Right lobe of liver (tissue), 6 donors: ENCODE results near the gene SARS1. TPM values are rescaled to one million over a fixed set of nuclear protein-coding genes. Genes with fewer than 3 reads are reported as not detected.

Source experiments
- ATAC-seq, 4 donors: fragments of 200-7000 bp; cut with Tn5 transposase; one replicate each; pipeline ENCODE4 v1.9.1; 2020; ENCODE audit warnings: mild to moderate bottlenecking in 4 of 4, moderate library complexity in 4 of 4
- DNase-seq, 3 donors: peaks; one replicate each; pipeline ENCODE4 v3.0.0-alpha.2; 2020
- H3K27ac ChIP-seq, 3 donors: fragments of 200-600 bp; one replicate each; pipeline ENCODE4 v1.8.0; 2022
- H3K27me3 ChIP-seq, 2 donors: fragments of 200-600 bp; one replicate each; pipeline ENCODE4 v1.8.0; 2022
- H3K36me3 ChIP-seq, 4 donors: fragments of 200-600 bp; sonication (generic) in 1 of 4; one replicate each; pipeline versions ENCODE4 v1.5.1 to v1.8.0; 2017 to 2022; ENCODE audit warnings: control low read depth in 1 of 4
- H3K4me1 ChIP-seq, 4 donors: fragments of 200-600 bp; sonication (generic) in 1 of 4; one replicate each; pipeline versions ENCODE4 v1.5.1 to v1.8.0; 2017 to 2022; ENCODE audit warnings: control low read depth in 1 of 4
- H3K4me3 ChIP-seq, 3 donors: fragments of 200-600 bp; one replicate each; pipeline ENCODE4 v1.8.0; 2022
- H3K9me3 ChIP-seq, 4 donors: fragments of 200-600 bp; sonication (generic) in 1 of 4; one replicate each; pipeline versions ENCODE4 v1.5.1 to v1.8.0; 2017 to 2022; ENCODE audit warnings: control low read depth in 1 of 4
- POLR2A ChIP-seq: fragments of 450-650 bp; IDR thresholded peaks from one replicate; pipeline ENCODE4 v1.6.1; 2017; ENCODE audit warnings: antibody characterized with exemption, mild to moderate bottlenecking
- WGBS: methylation state at CpG from one replicate; pipeline ENCODE4 v1.1.6; 2018; ENCODE audit warnings: low coverage, low lambda C conversion rate; ENCODE audit not compliant: insufficient coverage; ENCODE audit errors: missing lambda C conversion rate; 5-methylcytosine and 5-hydroxymethylcytosine counted together
- intact Hi-C, 2 donors: fragments of 100-400 bp; cut with DNase I; formaldehyde crosslinking; loops; one replicate each; pipeline versions ENCODE4 v1.11.2 to v1.14.1; 2022
- total RNA-seq, 6 experiments: library from RNA; depleted of rRNA in 2 of 6; stranded (reverse); fragments of >200 nt in 2 of 6; fragmentation: NEBNext Ultra II Directional in 3 of 6; extraction: Animal tissue kit (Norgen Biotek cat#: 25700) in 3 of 6; gene quantifications; one replicate each; pipeline versions ENCODE4 v1.1.0 to v1.2.4, GENCODE V29; 2016 to 2023
- TF ChIP-seq, protein P1 (sequence below), 4 donors: fragments of 200-600 bp in 3 of 4; fragments of 450-650 bp in 1 of 4; IDR thresholded peaks; one replicate each; pipeline versions ENCODE4 v1.5.1 to v1.8.0; 2016 to 2022; ENCODE audit warnings: antibody characterized with exemption in 4 of 4, mild to moderate bottlenecking in 2 of 4
- donor health status: DM: no; HTN: yes; CAD: no.
- donor health status: DM: no; HTN: no; CAD: no.
- donor health status: DM: no; HTN: no; CAD: no.
- donor health status: DM: no; HTN: yes; CAD: no.
- donor health status: DM: no; HTN: yes; CAD: no.

SARS1 gene
- total RNA-seq, 6 experiments from 2014 or later: 73.5 to 123 (median 91.6) TPM

DNA sequence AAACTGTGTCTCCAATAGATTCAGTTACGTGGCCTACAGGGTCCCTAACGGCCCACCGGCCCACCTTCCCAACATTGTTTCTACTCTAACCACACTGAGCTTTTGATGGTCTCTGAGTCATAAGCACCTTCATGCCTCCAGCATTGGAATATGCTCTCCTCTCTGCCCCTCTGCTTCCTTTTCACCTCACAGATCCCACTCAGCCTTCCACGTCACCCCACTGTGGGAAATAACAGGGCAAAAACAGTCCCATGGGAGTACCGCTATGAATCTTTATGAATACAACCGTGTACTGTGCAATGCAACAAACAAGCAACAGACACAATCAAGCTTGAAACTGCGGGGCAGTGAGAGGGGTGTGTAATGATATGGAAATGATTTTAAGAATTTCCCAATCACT is 5.3 kb upstream of the SARS1 start:
- intact Hi-C loops: no loop called here
- no peaks in the 10 kb centered on the region for H3K9me3 ChIP-seq
- no peaks in the 10 kb centered on the region for H3K36me3 ChIP-seq
- H3K4me1 ChIP-seq: no peaks in the 10 kb centered on the region
- H3K27ac ChIP-seq: no peak overlapping the region
- ATAC-seq: no peak
- H3K27me3 ChIP-seq: no peaks in the 10 kb centered on the region
- no peak overlapping the region for H3K4me3 ChIP-seq
- 82% methylated on average over 7 of the region's 7 CpGs for WGBS
- TF ChIP-seq POLR2A: no peak
- TF ChIP-seq, protein P1, sequence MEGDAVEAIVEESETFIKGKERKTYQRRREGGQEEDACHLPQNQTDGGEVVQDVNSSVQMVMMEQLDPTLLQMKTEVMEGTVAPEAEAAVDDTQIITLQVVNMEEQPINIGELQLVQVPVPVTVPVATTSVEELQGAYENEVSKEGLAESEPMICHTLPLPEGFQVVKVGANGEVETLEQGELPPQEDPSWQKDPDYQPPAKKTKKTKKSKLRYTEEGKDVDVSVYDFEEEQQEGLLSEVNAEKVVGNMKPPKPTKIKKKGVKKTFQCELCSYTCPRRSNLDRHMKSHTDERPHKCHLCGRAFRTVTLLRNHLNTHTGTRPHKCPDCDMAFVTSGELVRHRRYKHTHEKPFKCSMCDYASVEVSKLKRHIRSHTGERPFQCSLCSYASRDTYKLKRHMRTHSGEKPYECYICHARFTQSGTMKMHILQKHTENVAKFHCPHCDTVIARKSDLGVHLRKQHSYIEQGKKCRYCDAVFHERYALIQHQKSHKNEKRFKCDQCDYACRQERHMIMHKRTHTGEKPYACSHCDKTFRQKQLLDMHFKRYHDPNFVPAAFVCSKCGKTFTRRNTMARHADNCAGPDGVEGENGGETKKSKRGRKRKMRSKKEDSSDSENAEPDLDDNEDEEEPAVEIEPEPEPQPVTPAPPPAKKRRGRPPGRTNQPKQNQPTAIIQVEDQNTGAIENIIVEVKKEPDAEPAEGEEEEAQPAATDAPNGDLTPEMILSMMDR (IDR thresholded peaks at IDR 0.05): no peak
- peak in 1 of 3 donors; percentile 15 for DNase-seq

DNA sequence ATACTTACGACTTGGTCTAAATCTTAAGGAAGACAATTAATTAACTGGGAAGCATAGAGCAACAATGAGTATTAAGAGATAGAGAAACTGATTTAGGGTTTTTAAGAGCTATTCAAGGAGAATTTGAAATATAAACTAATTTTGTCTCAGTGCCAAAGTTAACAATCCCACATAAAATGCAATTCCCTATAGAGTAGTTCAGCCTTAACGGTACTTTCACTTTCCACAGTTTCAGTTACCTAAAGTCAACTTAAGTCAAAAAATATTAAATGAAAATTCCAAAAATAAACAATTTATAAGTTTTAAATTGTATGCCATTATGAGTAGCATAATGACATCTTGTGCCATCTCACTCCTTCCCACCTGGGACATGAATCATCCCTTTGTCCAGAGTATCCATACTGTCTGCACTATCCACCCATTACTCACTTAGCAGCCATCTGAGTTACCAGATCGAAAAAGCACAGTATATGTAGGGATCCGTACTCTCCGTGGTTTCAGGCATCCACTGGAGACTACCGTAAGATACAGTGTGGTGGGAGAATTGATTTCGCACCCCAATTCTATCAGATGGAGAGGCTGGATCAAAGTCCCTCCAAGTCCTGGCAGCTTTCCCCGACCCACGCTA is 4.8 kb upstream of the SARS1 start:
- intact Hi-C loops: no loop called here
- Histone ChIP-seq H3K4me1 (no peaks in the 10 kb centered on the region), H3K27me3 (no peaks in the 10 kb centered on the region), H3K9me3 (no peaks in the 10 kb centered on the region), H3K36me3 (no peaks in the 10 kb centered on the region), H3K27ac (no peak overlapping the region), H3K4me3 (no peak overlapping the region)
- TF ChIP-seq, protein P1 (IDR thresholded peaks at IDR 0.05): no peak
- TF ChIP-seq POLR2A: no peak
- WGBS: 62% methylated on average over 9 of the region's 9 CpGs
- ATAC-seq (no peak), DNase-seq (peak in 1 of 3 donors; percentile 22)

DNA sequence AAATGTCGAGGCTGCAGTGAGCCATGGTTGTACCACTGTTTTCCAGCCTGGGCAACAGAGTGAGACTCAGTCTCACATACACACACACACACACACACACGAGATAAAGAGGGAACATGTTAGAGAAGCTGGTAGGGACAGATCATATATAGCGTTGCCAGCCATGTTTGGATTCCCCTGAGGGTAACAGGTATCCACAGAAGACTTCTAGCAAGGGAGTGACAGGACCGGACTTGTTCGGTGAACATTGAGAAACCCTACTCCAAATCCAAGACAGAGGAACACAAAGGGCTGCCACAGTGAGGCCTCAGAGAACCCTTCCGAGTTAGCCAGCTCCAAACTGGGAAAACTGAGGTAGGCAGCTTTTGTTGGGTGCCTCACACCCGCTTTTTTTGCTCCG is 3.7 kb upstream of the SARS1 start:
- H3K27me3 ChIP-seq: no peaks in the 10 kb centered on the region
- ATAC-seq (no peak), DNase-seq (peak in 1 of 3 donors; percentile 18)
- no peak overlapping the region for H3K27ac ChIP-seq
- H3K4me3 ChIP-seq: no peak overlapping the region
- TF ChIP-seq, protein P1 (IDR thresholded peaks at IDR 0.05): no peak
- no peak for TF ChIP-seq POLR2A
- 92% methylated on average over 7 of the region's 8 CpGs for WGBS
- H3K36me3 ChIP-seq: no peaks in the 10 kb centered on the region
- H3K4me1 ChIP-seq: peaks cover 0 to 4% (median 2%) of the 10 kb centered on the region in 4 donors
- no peaks in the 10 kb centered on the region for H3K9me3 ChIP-seq
- intact Hi-C loops: no loop called here

DNA sequence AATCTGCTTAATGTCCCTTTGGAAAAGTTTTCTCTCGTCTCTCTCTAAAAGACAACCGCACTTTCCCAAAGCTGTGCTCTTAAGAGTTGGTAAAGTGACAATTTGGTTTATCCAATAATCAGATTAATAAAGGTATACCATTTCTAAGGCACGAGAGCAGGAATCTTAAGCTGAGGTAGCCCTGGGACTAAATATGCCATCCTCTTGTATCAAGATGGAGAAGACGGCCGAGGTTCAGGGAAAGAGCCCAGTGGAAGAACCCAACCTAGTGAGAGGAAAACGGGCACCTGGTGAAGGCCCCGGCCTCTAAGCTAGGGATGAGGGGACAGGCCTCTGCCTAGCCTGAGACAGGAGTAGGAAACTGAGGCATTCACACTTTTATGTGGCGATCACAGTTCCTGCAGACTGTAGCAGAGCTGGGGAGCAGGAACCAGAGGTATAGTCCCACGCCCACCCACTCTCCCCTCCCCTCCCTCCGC is 334 bp upstream of the SARS1 start:
- Histone ChIP-seq H3K27me3 (no peaks in the 10 kb centered on the region), H3K9me3 (no peaks in the 10 kb centered on the region), H3K4me1 (peaks cover 0 to 29% (median 15%) of the 10 kb centered on the region in 4 donors), H3K4me3 (peak overlapping the region; percentile 63 to 89 (median 88)), H3K36me3 (no peaks in the 10 kb centered on the region), H3K27ac (peak overlapping the region in 1 of 3 donors; percentile 70)
- DNase-seq: no peak
- TF ChIP-seq POLR2A: no peak
- TF ChIP-seq, protein P1 (IDR thresholded peaks at IDR 0.05): no peak
- intact Hi-C loops: no loop called here
- ATAC-seq: no peak
- WGBS: 33% methylated on average over 9 of the region's 10 CpGs
